ENCODE data around the gene PNPLA6.
"Not testable (repeated sequence)": the region's sequence is repeated elsewhere in the genome, so short reads cannot be mapped to it uniquely, and the experiment has no call there.

PNPLA6 gene

DNA sequence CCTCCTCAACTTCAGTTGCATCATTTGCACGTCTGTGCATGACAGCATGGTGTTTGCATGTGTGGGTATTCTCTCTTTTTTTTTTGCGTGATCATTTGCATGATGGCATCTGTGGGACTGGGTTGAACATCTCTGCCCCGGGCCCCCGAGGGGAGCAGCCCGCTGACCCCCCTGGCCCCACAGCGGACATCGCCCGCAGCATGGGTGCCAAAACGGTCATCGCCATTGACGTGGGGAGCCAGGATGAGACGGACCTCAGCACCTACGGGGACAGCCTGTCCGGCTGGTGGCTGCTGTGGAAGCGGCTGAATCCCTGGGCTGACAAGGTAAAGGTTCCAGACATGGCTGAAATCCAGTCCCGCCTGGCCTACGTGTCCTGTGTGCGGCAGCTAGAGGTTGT, 23.1 kb downstream of the PNPLA6 start:
- DNase-seq: no peak

DNA sequence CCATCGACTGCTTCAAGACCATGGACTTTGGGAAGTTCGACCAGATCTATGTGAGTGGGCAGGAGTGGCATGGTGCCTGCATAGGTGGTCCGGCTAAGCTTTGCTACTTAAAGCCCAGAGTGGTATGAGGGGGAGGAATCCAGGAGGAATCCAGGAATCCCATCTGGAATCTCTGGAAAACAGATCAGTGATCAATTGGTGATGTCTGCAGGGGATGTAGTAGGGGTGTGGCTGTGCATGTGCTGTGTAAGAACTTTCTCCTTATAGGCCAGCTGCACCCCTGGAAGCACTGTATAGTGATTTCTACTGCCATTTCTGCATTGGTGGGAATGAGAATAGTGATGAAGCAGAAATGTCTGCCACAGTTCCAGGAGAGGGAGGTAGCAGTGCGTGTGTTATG, 23.6 kb downstream of the PNPLA6 start:
- DNase-seq: no peak

DNA sequence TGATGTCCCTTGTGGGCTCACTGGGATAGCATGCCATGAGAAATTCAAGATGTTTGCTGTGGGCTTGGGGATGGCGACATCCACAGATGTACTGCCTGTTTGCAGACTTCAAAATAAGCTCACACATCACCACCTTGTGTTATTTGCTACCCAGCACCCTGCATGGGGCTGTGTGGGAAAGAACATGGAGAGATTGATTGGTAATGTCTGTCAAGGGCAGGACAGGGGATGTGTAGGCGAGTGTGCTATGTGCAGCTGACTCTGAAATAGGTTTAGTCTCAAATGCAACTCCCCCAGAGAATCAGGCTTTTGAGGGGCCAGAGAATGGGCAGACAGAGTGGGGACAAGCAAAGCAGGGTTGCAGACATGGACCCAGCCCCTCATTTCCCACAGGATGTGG, 24.7 kb downstream of the PNPLA6 start:
- no peak for DNase-seq

DNA sequence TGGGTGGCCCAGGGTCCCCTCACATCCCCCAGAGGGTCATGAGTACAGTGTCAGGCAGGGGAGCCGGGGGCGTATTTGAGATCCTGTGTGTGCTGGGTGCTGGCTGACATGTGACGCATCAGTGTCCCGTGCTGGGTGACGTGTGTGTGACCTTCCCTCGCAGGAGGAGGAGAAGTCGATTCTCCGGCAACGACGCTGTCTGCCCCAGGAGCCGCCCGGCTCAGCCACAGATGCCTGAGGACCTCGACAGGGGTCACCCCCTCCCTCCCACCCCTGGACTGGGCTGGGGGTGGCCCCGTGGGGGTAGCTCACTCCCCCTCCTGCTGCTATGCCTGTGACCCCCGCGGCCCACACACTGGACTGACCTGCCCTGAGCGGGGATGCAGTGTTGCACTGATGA, 25.8 kb downstream of the PNPLA6 start:
- DNase-seq: no peak

DNA sequence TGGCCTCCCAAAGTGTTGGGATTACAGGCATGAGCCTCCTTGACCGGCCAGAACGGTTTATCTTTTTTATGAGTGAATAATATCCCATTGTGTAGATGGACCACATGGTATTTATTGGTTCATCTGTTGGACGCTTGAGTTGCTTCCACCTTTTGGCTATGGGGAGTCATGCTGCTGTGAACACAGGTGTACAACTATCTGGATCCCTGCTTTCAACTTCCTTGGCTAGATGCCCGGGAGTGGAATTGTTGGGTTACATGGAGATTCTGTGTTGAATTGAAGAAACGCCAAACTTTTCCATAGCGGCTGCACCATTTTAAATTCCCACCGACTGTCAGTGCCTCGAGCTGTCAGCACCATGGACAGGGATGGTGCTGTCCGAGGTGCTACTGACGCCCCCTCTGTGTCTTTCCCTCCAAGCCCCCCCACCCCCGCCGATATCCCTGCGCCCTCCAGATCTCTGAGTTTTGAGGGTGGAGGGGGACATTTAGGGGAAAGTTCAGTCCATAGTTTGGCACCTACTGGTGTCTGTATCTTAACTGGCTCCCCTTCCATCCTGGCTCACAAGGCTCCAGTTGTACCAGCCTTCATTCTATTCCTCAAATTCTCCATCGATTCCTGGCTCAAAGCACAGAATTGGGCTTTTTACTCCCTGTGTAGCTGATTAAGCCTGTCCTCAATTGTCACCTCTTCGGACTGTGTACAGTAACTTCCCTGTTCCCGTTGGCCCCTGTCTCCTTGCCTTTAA, 27.3 kb downstream of the PNPLA6 start:
- DNase-seq: no peak

DNA sequence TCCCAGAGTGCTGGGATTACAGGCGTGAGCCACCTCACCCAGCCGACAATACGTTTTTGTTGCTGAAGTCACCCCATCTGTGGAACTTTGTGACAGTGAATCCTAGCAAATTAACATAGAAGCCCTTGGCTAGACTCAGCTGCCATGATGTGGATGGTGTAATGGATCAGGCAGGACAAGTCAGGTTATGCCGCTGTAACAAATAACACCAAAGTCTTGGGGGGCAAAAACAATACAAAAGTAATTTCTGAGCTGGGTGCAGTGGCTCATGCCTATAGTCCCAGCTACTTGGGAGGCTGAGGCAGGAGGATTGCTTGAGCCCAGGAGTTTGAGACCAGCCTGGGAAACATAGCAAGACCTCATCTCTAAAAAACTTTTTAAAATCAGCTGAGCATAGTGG, 29.3 kb downstream of the PNPLA6 start:
- no peak for DNase-seq

DNA sequence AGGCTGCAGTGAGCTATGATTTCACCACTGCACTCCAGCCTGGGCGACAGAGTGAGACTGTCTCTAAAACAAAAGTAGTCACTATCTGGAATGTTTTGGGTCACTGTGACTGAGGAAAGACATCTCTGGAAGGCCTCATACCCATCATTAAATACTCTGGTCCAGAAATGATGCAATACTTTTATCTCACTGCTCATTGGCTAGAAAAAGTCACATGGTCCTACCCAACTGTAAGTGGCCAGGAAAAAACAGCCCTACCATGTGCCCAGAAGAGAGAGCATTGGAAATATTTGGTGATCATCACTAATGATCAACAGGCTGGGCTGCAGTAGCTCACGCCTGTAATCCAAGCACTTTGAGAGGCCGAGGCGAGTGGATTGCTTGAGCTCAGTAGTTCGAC, 29.8 kb downstream of the PNPLA6 start:
- no peak for DNase-seq

DNA sequence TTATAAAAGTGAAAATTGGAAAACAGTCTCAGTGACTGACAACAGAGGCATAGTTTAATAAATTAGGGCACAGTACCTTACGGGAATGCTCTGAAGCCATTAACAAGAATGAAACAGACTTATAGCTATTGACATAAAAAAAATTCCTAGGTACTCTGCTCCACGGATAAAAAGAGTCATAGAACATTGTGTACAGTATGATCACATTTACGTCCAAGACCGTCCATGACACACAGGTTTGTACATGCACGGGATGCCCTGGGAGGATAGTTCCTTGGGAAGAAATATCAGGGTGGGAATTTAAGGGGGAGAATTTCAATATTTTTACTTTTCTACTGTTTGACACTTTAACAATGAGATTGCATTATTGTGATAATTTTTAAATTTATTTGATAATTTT, 35.2 kb downstream of the PNPLA6 start:
- no peak for DNase-seq

DNA sequence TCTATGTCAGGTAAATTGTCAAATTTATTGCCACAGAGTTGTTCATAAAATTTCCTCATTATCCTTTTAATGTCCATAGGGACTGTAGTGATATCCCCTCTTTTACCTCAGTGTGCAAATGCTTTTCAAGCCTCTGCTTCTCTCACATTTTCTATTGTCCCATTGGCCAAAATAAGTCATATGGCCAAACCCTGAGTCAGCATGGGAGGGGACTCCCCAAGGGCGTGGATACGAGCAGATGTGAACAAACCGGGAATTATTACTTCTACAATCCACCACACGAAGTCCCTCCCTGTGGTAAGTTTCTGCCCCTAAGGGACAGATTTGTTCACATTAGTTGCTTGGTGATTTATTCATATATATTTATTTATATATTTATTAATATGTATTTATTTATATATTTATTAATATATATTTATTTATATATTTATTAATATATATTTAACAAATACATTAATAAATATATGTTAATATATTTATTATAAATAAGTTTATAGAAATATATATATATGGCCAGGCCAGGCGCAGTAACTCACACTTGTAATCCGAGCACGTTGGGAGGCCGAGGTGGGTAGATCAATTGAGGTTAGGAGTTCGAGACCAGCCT, 40.0 kb downstream of the PNPLA6 start:
- no peak for DNase-seq

DNA sequence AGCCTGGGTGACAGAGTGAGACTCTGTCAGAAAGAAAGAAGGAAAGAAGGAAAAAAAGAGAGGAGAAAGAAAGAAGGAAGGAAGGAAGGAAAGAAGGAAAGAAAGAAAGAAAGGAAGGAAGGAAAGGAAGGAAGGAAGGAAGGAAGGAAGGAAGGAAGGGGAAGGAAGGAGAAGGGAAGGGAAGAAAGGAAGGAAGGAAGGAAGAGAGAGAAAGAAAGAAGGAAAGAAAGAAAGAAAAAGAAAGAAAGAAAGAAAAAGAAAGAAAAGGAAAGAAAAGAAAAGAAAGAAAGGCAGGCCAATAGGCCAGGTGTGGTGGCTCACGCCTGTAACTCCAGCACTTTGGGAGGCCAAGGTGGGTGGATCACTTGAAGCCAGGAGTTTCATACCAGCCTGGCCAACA, 41.9 kb downstream of the PNPLA6 start:
- not testable (repeated sequence) for DNase-seq

DNA sequence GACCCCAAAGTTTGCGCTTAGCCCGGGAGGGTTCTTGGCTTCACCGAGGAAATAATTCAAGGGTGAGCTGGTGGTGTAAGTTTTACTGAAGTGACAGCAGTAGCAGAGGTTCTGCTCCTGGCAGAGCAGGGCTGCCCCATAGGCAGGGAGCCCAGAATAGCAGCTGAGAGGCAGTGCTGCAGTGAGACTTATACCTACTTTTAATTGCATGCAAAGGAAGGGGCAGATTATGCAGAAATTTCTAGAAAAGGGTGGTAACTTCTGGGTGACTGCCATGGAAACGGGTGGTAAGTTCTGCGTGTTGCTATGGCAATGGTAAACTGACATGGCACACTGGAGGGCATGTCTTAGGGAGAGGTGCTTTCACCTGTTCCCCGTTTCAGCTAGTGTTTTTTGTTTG, 42.6 kb downstream of the PNPLA6 start:
- no peak for DNase-seq

DNA sequence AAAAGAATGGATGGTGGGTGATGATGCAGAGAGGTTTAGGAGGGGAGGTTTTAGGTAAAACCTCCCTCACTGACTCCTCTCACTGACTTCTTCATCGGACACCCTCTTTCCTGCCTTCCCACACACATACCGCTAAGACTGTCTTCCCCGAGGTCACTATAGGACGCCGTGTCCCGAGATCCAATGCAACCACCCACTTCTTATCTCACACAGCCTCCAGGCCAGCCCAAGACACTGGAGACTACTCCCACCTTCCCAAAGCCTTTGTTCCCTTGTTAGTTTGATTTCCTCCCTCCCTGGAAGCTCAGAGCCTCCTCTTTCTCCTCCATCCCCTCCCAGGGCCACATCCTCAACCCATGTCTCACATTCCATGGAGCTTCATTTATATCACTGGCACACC, 43.7 kb downstream of the PNPLA6 start:
- DNase-seq: no peak

DNA sequence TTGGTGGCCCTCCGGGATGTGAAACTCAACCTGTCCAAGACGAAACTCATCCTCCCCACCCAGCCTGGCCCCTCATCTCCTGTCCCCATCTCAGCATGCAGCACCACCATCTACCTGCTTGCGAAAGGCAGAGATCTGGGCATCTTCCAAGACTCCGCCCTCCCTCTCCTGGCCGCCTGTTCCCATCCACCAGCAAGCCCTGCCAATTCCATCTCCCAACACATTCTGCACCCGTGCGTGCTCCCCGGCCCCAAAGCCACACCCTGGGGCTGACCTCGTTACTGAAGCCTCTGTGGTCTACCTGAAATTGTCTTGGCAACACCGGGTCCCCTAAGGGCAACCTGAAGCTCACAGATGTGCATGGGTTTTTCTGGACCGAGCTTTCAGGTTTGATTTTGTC, 46.9 kb downstream of the PNPLA6 start:
- no peak for DNase-seq

DNA sequence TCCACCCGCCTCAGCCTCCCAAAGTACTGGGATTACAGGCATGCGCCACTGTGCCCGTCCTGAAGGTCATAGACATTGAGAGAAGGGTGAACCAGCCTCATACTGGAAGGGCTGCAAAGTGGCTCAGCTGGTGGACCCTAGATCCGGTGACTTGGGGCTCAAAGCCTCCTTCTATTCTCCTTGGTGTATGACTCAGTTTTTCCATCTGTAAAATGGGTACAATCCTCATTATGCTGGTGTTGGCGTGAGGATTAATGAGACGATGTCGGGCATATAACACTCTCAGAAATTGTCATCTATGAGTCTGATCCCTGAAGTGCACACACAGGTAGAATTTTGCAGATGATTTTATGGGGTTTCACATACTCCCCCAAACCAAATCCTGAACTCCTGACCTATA, 54.3 kb downstream of the PNPLA6 start:
- no peak for DNase-seq

DNA sequence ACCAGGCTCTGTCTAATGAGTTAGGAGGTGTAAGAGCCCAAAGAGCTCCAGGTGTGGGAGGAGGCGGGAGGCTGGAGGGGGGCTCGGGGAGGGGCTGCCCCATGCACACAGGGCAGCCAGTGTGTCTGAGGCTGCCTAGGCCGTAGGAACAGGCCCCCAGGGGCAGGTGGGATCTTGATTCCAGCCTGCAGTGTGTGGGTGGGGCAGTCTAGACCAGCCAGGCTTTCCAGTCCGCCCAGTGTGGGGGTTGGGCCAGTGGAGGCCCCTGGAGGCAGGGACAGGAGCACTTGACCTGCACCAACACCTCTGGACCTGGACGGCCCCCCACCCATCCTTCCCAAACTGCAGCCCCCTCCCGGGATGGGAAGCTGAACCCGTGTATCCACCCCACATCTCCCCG, 54.7 kb downstream of the PNPLA6 start:
- DNase-seq: no peak

DNA sequence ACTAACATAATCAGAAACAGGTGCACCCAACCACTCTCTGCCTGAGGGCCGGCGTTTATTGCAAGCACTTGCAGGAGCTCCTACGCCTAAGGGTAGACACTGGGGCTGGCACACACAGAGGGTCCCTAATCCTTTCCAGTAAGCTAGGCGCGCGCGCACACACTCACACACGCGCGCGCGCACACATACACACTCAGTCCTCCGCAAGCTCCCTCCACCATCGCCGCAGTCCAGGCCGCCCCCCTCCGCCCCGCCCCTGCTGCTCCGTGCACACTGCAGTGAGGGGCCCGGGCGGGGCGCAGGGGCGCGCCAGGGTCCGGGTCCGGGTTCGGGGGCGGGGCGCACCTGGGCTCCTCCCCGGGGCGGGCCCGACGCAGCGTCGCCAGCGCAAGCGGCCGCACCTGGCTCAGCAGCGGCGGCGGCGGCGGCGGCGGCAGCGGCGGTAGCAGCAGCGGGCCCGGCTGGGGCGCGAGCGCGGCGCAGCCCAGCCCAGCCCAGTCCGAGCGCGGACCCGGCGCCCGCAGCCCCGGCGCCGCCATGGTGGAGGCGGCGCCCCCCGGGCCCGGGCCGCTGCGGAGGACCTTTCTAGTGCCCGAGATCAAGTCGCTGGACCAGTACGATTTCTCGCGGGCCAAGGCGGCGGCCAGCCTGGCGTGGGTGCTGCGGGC, 60.1 kb downstream of the PNPLA6 start, which contains the start of gene CAMSAP3:
TSS of gene CAMSAP3 (plus strand) at position 398 of the 668 bp plus-strand sequence. CDS start at position 538, 140 bp downstream.
- DNase-seq: no peak

DNA sequence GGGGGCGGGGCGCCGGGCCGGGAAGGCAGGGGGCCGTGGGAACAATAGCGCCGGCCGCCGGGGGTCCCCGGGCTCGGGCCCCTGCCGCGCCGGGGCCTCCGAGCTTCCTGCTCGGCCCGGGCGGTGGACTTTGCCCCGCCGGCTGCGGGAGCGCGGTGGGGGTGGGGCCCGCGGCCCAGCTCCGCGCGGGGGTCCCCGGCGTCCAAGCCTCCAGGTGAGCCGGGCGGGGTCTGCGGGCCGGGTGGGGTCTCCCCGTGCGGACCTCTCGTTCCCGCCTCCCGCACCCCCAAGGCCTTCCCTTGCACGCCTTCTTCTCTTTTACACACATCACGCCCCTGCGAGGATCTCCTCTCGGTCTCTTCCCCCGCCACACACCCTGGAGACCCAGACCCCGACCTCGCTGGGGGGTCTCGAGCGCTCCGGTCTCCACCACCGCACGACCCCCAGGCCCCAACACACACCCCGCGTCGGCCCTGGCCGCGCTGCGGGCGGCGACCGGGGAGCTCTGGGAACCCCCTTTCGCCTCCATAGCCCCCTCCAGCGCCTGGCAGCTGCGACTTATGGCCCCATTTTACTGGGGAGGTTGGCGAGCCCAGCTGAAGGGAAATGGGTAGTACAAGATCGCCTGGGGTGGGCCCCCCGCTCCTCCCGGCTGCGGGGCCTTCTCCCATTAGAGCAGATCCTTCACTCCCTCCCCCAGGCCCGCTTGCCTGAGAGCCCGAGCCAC, 60.9 kb downstream of the PNPLA6 start:
- DNase-seq: no peak

DNA sequence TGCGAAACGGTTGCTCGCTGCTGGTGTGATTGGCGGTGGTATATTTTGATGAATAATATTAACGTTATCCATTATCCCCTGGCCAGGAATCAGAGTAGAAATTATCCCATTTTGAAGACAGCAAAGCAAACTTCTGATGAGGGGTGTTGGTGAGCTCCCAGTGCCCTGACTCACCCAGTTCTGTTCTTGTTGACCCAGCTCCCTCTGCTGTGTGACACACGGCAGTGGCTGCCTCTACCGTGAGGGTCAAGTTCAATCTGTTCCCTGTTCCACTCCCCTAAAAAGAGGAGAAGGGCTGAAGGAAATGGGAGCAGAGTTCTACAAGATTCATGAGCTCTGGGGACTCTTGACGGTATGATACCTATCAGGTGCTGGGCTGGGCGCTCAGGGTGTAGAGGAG, 62.2 kb downstream of the PNPLA6 start:
- DNase-seq: no peak

DNA sequence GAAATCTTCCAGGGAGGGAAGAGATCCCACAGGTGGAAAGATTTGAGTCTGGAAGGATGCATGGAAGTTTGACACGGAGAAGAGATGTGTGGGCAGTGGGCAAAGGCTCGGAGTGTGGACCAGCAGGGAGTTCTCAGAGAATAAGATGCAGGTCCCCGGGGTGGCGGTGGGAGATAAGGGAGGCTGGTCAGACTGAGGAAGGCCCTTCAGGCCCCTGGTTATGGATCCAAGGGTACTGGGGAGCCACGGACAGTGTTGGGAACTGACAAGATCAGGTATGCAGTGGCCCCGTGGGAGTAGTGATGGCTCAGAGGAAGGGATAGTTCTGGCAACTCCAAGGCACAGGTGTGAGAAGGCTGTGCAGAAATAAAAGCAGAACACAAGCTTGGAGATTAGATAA, 62.7 kb downstream of the PNPLA6 start:
- no peak for DNase-seq

DNA sequence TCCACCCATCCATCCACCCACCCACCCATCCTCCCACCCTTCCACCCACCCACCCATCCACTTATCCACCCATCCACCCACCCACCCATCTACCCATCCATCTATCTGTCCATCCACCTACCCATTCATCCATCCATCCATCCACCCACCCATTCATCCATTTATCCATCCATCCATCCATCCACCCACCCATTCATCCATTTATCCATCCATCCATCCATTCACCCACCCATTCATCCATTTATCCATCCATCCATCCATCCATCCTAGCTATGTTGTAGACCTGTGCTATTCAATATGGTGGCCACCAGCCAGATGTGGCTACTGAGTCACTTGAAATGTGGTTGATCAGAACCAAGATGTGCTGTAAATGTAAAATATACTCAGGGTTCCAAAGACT, 65.2 kb downstream of the PNPLA6 start:
- DNase-seq: no peak

DNA sequence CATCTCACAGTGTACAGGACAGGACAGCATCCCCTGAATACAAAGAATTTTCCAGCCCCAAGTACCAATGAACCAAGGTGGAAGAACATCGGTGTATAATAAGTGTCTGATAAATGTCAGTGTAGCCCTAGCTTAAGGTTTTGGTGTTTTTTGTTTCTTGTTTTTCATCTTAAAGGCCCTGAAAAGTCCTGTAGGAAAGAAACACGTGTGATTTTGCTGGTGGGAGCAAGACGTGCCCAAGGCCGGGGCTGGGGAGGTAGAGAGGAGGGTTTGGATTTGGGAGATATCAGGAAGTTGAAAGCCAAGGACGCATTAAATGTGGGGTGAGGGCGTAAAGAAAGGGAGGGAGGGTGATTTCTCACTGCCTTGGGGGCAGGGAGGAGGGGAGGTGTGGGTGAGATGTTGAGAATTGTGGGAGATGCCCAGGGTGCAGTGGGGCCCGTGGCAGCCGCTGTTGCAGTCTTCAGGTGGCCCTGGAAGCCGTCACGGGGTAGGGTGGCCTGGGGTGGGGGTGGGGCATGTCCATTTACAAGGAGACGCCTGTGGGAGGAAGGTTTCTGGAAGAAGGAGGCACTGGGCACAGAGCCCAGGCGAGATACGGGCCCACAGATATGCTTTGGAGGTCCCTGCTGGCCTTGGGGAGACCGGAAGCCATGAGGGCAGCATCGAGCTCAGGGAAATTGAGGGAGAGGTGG, 66.9 kb downstream of the PNPLA6 start:
- DNase-seq: no peak

DNA sequence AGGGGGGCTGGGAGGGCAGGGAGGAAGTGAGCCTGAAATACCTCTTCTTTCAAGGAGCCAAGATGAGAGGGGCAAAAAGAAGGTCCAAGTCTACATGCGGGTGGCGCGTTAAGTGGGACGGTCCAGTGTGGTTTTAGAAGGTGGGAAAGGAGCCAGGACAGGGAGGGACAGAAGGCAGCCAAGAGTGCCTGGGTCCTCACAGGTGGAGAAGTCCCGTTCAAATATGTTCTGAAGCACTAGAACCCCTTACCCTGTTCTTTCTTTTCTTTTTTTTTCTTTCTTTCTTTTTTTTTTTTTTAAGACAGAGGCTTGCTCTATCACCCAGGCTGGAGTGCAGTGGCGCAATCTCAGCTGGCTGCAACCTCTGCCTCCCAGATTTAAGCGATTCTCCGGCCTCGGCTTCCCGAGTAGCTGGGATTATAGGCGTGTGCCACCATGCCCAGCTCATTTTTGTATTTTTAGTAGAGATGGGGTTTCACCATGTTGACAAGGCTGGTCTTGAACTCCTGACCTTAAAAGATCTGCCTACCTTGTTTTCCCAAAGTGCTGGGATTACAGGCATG, 67.5 kb downstream of the PNPLA6 start:
- no peak for DNase-seq

DNA sequence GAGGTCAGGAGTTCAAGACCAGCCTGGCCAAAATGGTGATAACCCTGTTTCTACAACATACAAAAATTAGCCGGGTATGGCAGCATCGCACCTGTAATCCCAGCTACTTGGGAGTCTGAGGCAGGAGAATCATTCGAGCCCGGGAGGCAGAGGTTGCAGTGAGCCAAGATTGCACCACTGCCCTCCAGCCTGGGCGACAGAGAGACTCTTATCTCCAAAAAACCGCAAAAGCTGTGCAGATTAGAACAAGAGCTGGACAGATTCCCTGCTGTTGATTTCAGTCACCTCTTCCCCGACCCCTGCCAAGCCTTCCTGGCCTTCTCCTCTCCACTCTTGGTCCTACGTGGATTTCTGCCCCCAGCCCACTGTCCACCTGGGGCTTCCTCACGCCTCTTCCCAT, 68.4 kb downstream of the PNPLA6 start:
- DNase-seq: no peak

All from right forelimb (tissue), 1 donor.